GM19238 (cell line): Measurements from ENCODE around the gene MR1.

Experiments
- DNase-seq: peaks from one replicate; pipeline ENCODE4 v3.0.0; 2011; ENCODE audit warnings: low spot score; ENCODE audit not compliant: insufficient read length

Gene MR1

GRCh38 chr1:181107711-181108110, 73.9 kb downstream of the MR1 start:
- DNase-seq = no peak

DNA sequence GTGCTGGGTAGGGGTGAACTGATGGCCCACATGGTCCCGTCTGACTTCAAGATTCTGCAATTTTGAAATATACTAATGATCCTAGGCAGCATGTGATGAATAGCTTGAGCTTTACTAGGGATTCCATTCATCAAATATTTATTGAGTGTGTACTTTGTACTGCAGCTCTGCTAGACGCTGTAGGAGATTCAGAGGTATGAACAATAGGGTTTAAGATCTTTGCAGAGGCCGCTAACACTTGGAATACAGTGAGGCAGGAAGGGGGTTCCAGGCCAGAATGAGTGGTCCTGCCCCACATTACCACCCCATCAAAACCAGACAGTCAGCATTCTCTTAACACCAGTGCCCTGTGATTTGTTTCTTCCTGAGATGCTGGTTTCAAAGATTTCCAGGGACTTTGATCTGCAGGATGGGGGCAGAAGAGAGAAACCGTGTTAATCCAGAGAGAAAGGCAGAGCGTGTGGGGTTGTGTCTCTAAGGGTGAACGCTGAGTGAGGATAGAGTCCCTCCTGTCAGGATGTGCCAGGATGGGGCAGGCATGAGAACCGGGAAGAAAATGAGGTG, 74.6 kb downstream of the MR1 start:
- DNase-seq = no peak

DNA sequence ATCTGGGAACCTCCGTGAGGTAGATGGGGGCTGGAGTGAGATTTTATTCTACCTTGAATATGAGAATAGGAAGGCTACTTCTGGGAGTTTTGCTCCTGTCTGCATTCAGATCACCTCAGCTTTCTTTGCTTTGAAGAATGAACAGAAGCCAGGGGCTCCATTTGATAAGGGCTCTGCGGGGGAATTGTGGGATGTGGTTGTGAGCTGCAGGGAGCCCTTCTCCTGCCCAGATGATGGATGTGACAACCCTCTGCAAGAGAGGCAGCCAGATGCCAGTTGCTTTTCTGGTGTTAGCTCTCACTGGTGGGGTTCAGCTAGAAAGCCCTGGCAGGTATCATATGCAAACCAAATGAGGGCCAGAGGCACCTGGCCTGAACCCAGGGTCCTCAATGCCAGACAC, 76.2 kb downstream of the MR1 start:
- no peak for DNase-seq
